ENCODE measurements around the gene RBM10.

The RBM10 gene

DNA sequence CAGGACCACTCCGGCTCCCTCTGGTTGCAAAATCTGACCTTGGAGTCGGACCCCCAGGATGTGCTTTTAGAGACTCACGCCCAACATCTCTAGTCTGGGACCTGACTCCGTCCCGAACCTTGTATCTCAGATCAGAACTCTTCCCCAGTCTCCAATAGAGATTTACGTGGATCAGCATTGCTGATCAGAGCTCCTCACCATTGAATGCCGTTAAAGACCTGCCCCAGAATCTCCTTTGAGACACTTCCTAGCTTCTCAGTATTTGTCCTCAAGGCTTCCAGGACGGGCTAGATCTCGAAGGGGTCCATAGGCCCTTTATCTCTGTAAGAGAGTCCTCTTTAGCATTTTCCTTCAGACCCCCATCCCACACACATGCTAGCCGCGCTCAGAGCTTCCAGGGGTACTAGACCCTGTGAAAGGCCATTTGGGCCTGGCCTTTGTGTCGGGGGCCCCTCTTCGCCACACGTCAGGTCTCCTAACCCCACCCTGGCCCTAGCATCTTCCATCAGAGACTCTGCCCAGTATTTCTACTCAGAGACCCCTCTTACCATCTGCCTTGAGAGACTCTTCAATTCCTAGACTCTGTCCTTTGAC lies 49.3 kb downstream of the RBM10 start:
- TF ChIP-seq, protein P1, sequence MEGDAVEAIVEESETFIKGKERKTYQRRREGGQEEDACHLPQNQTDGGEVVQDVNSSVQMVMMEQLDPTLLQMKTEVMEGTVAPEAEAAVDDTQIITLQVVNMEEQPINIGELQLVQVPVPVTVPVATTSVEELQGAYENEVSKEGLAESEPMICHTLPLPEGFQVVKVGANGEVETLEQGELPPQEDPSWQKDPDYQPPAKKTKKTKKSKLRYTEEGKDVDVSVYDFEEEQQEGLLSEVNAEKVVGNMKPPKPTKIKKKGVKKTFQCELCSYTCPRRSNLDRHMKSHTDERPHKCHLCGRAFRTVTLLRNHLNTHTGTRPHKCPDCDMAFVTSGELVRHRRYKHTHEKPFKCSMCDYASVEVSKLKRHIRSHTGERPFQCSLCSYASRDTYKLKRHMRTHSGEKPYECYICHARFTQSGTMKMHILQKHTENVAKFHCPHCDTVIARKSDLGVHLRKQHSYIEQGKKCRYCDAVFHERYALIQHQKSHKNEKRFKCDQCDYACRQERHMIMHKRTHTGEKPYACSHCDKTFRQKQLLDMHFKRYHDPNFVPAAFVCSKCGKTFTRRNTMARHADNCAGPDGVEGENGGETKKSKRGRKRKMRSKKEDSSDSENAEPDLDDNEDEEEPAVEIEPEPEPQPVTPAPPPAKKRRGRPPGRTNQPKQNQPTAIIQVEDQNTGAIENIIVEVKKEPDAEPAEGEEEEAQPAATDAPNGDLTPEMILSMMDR (IDR thresholded peaks at IDR 0.05; ENCODE audit: low read depth, low read length, missing control alignments), result no peak
- no peak for DNase-seq (ENCODE audit: low read depth)
- H3K4me3 ChIP-seq (ENCODE audit: low read depth, low read length), result peak overlapping the region; percentile 82

DNA sequence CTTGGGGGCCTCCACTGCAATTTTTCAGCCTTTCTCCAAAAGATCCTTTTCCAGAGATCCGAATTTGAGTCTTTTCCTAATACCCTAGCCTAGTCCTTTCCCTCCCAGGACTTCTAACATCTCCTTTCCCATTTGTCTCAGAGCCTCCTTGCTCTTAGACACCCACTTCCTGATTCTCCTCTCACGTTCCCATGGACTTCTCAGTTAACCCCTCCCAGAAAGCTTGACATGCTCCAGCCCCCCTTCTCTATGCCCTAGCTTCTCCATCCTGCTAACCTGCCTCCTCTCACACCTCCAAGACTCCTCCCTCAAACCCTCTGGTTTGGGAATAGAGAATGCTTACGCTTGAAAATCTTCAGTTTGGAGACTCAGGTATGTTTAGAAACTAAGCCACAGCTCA lies 51.1 kb downstream of the RBM10 start:
- TF ChIP-seq, protein P1 (IDR thresholded peaks at IDR 0.05; ENCODE audit: low read depth, low read length, missing control alignments), result no peak
- no peak overlapping the region; the same call in 1 of the 2 replicates for H3K4me3 ChIP-seq (ENCODE audit: low read depth, low read length)
- no peak for DNase-seq (ENCODE audit: low read depth)

DNA sequence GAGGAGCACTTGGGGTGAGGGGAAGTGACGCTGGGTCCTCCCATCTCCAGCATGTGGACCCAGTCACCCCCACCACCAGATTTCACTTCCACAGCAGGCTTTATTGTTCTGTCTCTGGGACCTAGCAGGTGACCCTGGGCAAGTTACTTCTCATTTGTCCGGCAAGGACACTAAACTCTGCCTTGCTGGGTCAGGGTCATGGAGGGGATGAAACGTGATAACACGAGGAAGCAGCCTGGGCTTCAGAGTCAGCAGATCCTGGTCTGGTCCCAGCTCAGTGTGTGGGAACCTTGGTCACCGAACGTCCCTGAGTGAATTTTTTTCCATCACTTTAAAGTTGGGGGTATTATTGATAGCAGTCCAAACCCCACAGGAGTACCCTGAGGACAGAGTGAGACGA lies 52.5 kb downstream of the RBM10 start:
- no peak overlapping the region for H3K4me3 ChIP-seq (ENCODE audit: low read depth, low read length)
- TF ChIP-seq, protein P1 (IDR thresholded peaks at IDR 0.05; ENCODE audit: low read depth, low read length, missing control alignments), result no peak

DNA sequence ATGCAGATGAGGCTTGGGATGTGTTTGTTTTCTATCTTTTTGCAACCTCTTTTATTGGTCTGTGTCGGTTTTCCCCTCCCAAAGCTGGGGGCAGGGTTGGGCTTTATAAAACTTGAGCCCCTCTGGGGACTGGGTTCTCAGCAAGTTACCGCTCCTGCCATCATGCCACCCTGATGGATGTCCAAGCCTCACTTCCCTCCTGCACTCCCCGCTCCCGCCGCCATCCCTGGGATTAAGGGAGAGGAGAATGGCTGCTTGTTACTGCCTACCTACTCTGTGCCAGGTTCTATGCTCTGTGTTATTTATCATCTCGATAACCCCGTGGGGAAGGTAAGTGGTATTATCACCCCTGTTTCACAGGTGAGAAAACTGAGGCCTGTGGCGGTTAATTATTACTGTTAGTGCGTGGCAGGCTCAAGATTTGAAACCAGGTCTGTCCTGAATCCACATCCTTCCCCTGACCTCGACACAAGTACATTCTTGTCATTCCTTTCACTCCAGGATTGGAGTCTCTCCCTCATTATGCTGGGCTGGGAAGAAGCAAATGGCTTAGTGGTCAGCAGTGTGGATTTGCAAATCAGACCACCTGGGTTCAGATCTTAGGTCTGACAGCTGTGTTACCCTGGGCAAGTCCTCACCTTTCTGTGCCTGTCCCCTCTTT lies 53.1 kb downstream of the RBM10 start:
- TF ChIP-seq, protein P1 (IDR thresholded peaks at IDR 0.05; ENCODE audit: low read depth, low read length, missing control alignments), result no peak
- no peak overlapping the region for H3K4me3 ChIP-seq (ENCODE audit: low read depth, low read length)
- no peak for DNase-seq (ENCODE audit: low read depth)

More for the DNA sequence above, 52.5 kb downstream of the RBM10 start:
- no peak for DNase-seq (ENCODE audit: low read depth)

DNA sequence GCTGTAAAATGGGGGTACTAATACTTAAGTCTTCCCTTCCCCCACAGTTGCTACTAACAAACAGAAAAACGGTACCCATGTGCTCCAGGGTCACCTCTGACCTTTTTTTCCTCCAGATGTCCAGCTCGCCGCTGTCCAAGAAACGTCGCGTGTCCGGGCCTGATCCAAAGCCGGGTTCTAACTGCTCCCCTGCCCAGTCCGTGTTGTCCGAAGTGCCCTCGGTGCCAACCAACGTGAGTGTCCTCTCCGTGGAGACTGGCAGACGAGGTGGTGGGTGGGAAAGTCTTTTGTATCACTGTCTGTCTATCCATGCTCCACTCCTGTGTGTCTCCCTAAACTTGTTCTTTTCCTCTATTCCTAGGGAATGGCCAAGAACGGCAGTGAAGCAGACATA lies 53.7 kb downstream of the RBM10 start:
- TF ChIP-seq, protein P1 (IDR thresholded peaks at IDR 0.05; ENCODE audit: low read depth, low read length, missing control alignments), result no peak
- no peak for DNase-seq (ENCODE audit: low read depth)
- H3K4me3 ChIP-seq (ENCODE audit: low read depth, low read length), result no peak overlapping the region

DNA sequence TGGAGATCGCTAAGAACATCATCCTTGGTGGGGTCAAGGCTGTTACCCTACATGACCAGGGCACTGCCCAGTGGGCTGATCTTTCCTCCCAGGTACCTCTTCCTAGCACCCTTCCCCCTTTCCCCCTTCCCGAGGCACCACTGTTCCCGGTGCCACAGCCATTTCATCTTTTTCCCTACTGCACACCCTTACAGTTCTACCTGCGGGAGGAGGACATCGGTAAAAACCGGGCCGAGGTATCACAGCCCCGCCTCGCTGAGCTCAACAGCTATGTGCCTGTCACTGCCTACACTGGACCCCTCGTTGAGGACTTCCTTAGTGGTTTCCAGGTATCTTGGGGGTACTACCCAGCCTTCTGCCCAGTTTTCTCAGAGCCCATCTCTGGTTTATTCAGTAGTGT lies 54.3 kb downstream of the RBM10 start:
- H3K4me3 ChIP-seq (ENCODE audit: low read depth, low read length), result no peak overlapping the region
- DNase-seq (ENCODE audit: low read depth), result no peak
- TF ChIP-seq, protein P1 (IDR thresholded peaks at IDR 0.05; ENCODE audit: low read depth, low read length, missing control alignments), result no peak
